Keratinocyte (primary cell): ENCODE data around the gene ATP5MC3. TPM values are rescaled to one million over a fixed set of nuclear protein-coding genes. Genes with fewer than 3 reads are reported as not detected.

Experiments
- DNase-seq: peaks from one replicate; pipeline ENCODE4 v3.0.0-alpha.2; 2011; ENCODE audit warnings: low read depth, missing footprints, low spot score
- FAIRE-seq: peaks from 2 replicates; lab custom pipeline; 2011; peaks lifted over from hg19 to GRCh38; lab: Jason Lieb, UNC
- H2AFZ ChIP-seq: 2 replicates; pipeline ENCODE4 v1.6.0; 2012; ENCODE audit warnings: low read length, control low read depth, inconsistent platforms; ENCODE audit not compliant: control insufficient read depth
- H3K27ac ChIP-seq: 2 replicates; pipeline ENCODE4 v1.5.1; 2011; ENCODE audit warnings: low read length; ENCODE audit not compliant: control insufficient read depth, insufficient read depth
- H3K27me3 ChIP-seq: 3 replicates; pipeline ENCODE4 v1.6.0; 2011; ENCODE audit warnings: low read length; ENCODE audit not compliant: control insufficient read depth, insufficient read depth; ENCODE audit errors: extremely low read depth
- H3K36me3 ChIP-seq, 2 experiments: 2 replicates in 1 of 2; 3 replicates in 1 of 2; pipeline ENCODE4 v1.5.1; 2011; ENCODE audit warnings: low read length in 2 of 2, mild to moderate bottlenecking in 1 of 2; ENCODE audit not compliant: control insufficient read depth in 2 of 2, insufficient read depth in 2 of 2; ENCODE audit errors: extremely low read depth in 1 of 2
- H3K4me1 ChIP-seq: 3 replicates; pipeline ENCODE4 v1.5.1; 2011; ENCODE audit warnings: low read length; ENCODE audit not compliant: control insufficient read depth, insufficient read depth; ENCODE audit errors: extremely low read depth
- H3K4me2 ChIP-seq: 3 replicates; pipeline ENCODE4 v1.6.0; 2011; ENCODE audit warnings: low read depth, low read length; ENCODE audit not compliant: control insufficient read depth, insufficient read depth; ENCODE audit errors: extremely low read depth
- H3K4me3 ChIP-seq, 3 experiments: fragments of 200-600 bp in 1 of 3; sonication (generic) in 1 of 3; 2 replicates in 2 of 3; 3 replicates in 1 of 3; pipeline ENCODE4 v1.5.1; 2011 to 2016; ENCODE audit warnings: low read length in 3 of 3, mild to moderate bottlenecking in 3 of 3, control low read depth in 2 of 3, inconsistent platforms in 1 of 3, low read depth in 1 of 3, mixed read lengths in 1 of 3, mixed run types in 1 of 3, moderate library complexity in 1 of 3; ENCODE audit not compliant: control insufficient read depth in 2 of 3, insufficient read depth in 2 of 3; ENCODE audit errors: extremely low read depth in 1 of 3
- H3K79me2 ChIP-seq: 2 replicates; pipeline ENCODE4 v1.6.0; 2012; ENCODE audit warnings: low read length; ENCODE audit not compliant: control insufficient read depth, insufficient read depth
- H3K9ac ChIP-seq: 3 replicates; pipeline ENCODE4 v1.6.0; 2011; ENCODE audit warnings: low read length; ENCODE audit not compliant: control insufficient read depth, insufficient read depth; ENCODE audit errors: extremely low read depth
- H3K9me1 ChIP-seq: 3 replicates; pipeline ENCODE4 v1.6.0; 2011; ENCODE audit warnings: low read length; ENCODE audit not compliant: control insufficient read depth, insufficient read depth; ENCODE audit errors: extremely low read depth
- H3K9me3 ChIP-seq: 2 replicates; pipeline ENCODE4 v1.5.1; 2012; ENCODE audit warnings: low read depth, low read length; ENCODE audit not compliant: control insufficient read depth
- H4K20me1 ChIP-seq: 3 replicates; pipeline ENCODE4 v1.6.0; 2011; ENCODE audit warnings: low read length; ENCODE audit not compliant: control insufficient read depth, insufficient read depth; ENCODE audit errors: extremely low read depth
- EZH2 ChIP-seq: IDR thresholded peaks from one replicate; pipeline ENCODE4 v1.6.1; 2012; ENCODE audit warnings: inconsistent platforms, mild to moderate bottlenecking, low read length, moderate library complexity
- dilution Hi-C: fragments of 300-500 bp; cut with MboI; formaldehyde crosslinking; loops from one replicate; pipeline ENCODE4 v1.7.0; 2020; ENCODE audit warnings: low sequenced_read_pairs; ENCODE audit not compliant: extremely low pct_ligation_motif_present
- polyA plus RNA-seq, 5 experiments: library from polyadenylated mRNA; depleted of rRNA in 3 of 5; stranded (reverse) in 3 of 5; stranded (forward) in 1 of 5; unstranded in 1 of 5; fragments of >200 nt; gene quantifications; 1 replicate in 1 of 5; 2 replicates in 3 of 5; 3 replicates in 1 of 5; pipeline versions ENCODE4 v1.2.1 to v1.2.3, GENCODE V29; 2011 to 2012; ENCODE audit warnings: missing spikeins in 2 of 5, low read depth in 1 of 5, low replicate concordance in 1 of 5
- TF ChIP-seq, protein P1 (sequence below), 3 experiments: IDR thresholded peaks in 1 of 3; conservative IDR thresholded peaks in 1 of 3; optimal IDR thresholded peaks in 1 of 3; 2 replicates in 2 of 3; 3 replicates in 1 of 3; pipeline versions ENCODE3 to v1.5.1; 2011; ENCODE audit warnings: low read length in 3 of 3, mild to moderate bottlenecking in 3 of 3, moderate library complexity in 2 of 3, control low read depth in 1 of 3, inconsistent platforms in 1 of 3; ENCODE audit not compliant: insufficient read depth in 2 of 3; ENCODE audit errors: extremely low read depth in 1 of 3

Gene ATP5MC3
- polyA plus RNA-seq, 1 donor (not counting 4 experiments of a cell fraction or from before 2014, with no cell fraction given) = 933 TPM

GRCh38 chr2:175207741-175208438 is 26.4 kb upstream of the ATP5MC3 start:
- peaks cover 4% of the 10 kb centered on the region for H3K27me3 ChIP-seq
- TF ChIP-seq, protein P1, sequence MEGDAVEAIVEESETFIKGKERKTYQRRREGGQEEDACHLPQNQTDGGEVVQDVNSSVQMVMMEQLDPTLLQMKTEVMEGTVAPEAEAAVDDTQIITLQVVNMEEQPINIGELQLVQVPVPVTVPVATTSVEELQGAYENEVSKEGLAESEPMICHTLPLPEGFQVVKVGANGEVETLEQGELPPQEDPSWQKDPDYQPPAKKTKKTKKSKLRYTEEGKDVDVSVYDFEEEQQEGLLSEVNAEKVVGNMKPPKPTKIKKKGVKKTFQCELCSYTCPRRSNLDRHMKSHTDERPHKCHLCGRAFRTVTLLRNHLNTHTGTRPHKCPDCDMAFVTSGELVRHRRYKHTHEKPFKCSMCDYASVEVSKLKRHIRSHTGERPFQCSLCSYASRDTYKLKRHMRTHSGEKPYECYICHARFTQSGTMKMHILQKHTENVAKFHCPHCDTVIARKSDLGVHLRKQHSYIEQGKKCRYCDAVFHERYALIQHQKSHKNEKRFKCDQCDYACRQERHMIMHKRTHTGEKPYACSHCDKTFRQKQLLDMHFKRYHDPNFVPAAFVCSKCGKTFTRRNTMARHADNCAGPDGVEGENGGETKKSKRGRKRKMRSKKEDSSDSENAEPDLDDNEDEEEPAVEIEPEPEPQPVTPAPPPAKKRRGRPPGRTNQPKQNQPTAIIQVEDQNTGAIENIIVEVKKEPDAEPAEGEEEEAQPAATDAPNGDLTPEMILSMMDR (optimal IDR thresholded peaks at IDR 0.05 in 1 of 3, IDR thresholded peaks at IDR 0.05 in 1 of 3, conservative IDR thresholded peaks at IDR 0.05 in 1 of 3; ENCODE audit: extremely low read depth in 1 of 3, insufficient read depth in 2 of 3, low read length in 3 of 3) = no peak
- no peak for TF ChIP-seq EZH2
- no peak overlapping the region for H3K4me3 ChIP-seq
- no peaks in the 10 kb centered on the region for H3K9me3 ChIP-seq
- no peaks in the 10 kb centered on the region for H3K4me1 ChIP-seq
- H3K79me2 ChIP-seq = no peaks in the 10 kb centered on the region
- no peak overlapping the region for H3K4me2 ChIP-seq
- no peaks in the 10 kb centered on the region for H3K36me3 ChIP-seq
- dilution Hi-C loops = no loop called here
- no peaks in the 10 kb centered on the region for H3K9me1 ChIP-seq
- no peak overlapping the region for H2AFZ ChIP-seq
- FAIRE-seq (no peak), DNase-seq (no peak)
- H3K9ac ChIP-seq = no peak overlapping the region
- no peaks in the 10 kb centered on the region for H4K20me1 ChIP-seq
- H3K27ac ChIP-seq = no peak overlapping the region

- H3K4me1 ChIP-seq = no peaks in the 10 kb centered on the region
- H3K27ac ChIP-seq = no peak overlapping the region
- H3K4me2 ChIP-seq = no peak overlapping the region
- H3K27me3 ChIP-seq = peaks cover 4% of the 10 kb centered on the region
- no peaks in the 10 kb centered on the region for H3K9me1 ChIP-seq
- TF ChIP-seq EZH2 = no peak
- TF ChIP-seq, protein P1 (optimal IDR thresholded peaks at IDR 0.05 in 1 of 3, IDR thresholded peaks at IDR 0.05 in 1 of 3, conservative IDR thresholded peaks at IDR 0.05 in 1 of 3; ENCODE audit: extremely low read depth in 1 of 3, insufficient read depth in 2 of 3, low read length in 3 of 3) = no peak
- H3K9me3 ChIP-seq = no peaks in the 10 kb centered on the region
- dilution Hi-C loops = no loop called here
- H2AFZ ChIP-seq = no peak overlapping the region
- H3K79me2 ChIP-seq = no peaks in the 10 kb centered on the region
- FAIRE-seq (no peak), DNase-seq (no peak)
- H3K9ac ChIP-seq = no peak overlapping the region
- H3K36me3 ChIP-seq = no peaks in the 10 kb centered on the region
- no peak overlapping the region for H3K4me3 ChIP-seq
- no peaks in the 10 kb centered on the region for H4K20me1 ChIP-seq
Measured at GRCh38 chr2:175206866-175207265, 25.4 kb upstream of the ATP5MC3 start.
